Posterior vena cava (tissue), 2 donors: ENCODE data around the gene NSD1. TPM values are rescaled to one million over a fixed set of nuclear protein-coding genes. Genes with fewer than 3 reads are reported as not detected.
"Not testable (repeated sequence)": the region's sequence is repeated elsewhere in the genome, so short reads cannot be mapped to it uniquely, and the experiment has no call there.

Experiments
- DNase-seq: peaks from one replicate; pipeline ENCODE4 v3.0.0-alpha.2; 2020; ENCODE audit warnings: low spot score
- intact Hi-C, 2 donors: fragments of 100-400 bp; cut with DNase I; formaldehyde crosslinking; loops; one replicate each; pipeline versions ENCODE4 v1.14.1 to v1.14.2; 2022 to 2023
- total RNA-seq, 2 donors: library from RNA; stranded (reverse); fragmentation: NEBNext Ultra II Directional; extraction: Animal tissue kit (Norgen Biotek cat#: 25700); gene quantifications; one replicate each; pipeline ENCODE4 v1.2.1, GENCODE V29; 2021
- donor health status: DM: yes; HTN: yes; CAD: no.
- donor health status: DM: yes; HTN: yes; CAD: no.

NSD1 gene
- total RNA-seq, 2 donors from 2014 or later: 60.5 to 67.6 TPM

GRCh38 chr5:177142778-177143177, 9.2 kb downstream of the NSD1 start:
- intact Hi-C loops: loop anchor here in 1 of 2 donors (1.0 to 5.0 kb wide), 2 partner anchors 8 to 1995 kb away; no protein-coding TSS in a partner anchor
- DNase-seq: no peak

DNA sequence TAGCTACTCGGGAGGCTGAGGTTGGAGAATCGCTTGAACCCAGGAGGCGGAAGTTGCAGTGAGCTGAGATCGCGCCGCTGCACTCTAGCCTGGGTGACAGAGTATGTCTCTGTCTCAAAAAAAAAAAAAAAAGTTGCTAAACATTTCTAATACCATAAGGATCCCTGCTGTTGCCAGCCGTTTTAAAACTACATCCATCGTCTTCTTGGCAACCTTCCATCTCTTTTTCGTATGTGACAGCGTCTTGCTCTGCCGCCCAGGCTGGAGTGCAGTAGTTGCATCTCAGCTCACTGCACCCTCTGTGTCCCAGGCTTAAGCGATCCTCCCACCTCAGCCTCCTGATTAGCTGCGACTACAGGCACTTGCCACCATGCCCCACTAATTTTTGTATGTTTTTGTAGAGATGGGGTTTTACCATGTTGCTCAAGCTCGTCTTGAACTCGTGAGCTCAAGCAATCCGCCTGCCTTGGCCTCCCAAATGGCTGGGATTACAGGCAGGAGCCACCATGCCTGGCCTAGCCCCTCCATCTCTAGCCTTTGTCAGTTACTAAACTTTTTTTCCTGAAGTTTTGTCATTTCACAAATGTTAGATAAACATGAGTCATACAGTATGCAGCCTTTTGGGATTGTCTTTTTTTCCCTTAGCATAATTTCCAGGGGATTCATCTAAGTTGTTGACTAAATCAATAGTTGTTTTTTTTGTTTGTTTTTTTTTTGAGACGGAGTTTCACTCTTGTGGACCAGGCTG, 13.5 kb downstream of the NSD1 start:
- no peak for DNase-seq
- intact Hi-C loops: no loop called here

DNA sequence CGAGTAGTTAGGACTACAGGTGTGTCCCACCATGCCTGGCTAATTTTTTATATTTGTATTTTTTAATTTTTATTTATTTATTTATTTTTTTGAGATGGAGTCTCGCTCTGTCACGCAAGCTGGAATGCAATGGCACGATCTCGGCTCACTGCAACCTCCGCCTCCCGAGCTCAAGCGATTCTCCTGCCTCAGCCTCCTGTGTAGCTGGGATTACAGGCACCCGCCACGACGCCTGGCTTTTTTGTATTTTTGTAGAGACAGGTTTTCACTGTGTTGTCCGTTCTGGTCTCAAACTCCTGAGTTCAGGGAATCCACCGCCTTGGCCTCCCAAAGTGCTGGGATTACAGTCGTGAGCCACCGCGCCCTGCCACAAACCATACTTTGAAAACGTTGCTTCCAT, 16.5 kb downstream of the NSD1 start:
- DNase-seq, intact Hi-C loops: not testable (repeated sequence)

- DNase-seq: no peak
- intact Hi-C loops: no loop called here
Observed at GRCh38 chr5:177154003-177154643, 20.6 kb downstream of the NSD1 start.

GRCh38 chr5:177162379-177162778, 28.8 kb downstream of the NSD1 start:
- intact Hi-C loops: no loop called here
- DNase-seq: no peak

DNA sequence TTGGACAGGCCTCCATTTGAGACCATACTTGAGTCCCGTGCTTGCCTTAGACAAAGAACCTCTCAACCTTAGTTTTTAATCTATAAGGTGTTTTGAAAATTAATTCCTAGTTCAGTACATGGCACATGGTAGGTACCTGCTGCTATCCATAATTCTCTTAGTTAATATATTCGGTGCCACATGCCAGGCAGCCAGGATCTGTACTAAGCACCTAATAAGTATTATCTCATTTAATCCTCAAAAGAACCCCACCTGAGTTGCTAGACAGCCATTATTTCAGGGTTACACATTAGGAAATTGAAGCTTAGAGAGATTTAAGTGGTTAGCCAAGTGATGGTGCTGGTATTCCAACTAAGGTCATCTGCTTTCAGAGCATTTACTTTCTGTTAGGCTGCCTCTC, 29.9 kb downstream of the NSD1 start:
- intact Hi-C loops: no loop called here
- no peak for DNase-seq

DNA sequence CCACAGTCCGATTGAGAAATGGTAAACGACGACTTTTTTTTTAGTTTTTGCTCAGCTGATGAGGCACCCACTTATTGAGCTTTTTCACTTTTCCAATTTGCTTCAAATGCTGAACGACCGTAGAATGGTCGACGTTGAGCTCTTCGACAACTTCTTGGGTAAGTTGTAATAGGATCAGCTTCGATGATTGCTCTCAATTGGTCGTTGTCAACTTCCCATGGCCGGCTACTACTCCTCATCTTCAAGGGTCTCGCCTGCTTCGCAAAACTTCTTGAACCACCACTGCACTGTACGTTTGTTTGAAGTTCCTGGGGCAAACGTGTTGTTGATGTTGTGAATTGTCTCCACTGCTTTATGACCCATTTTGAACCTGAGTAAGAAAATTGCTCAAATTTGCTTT, 35.7 kb downstream of the NSD1 start:
- DNase-seq: no peak
- intact Hi-C loops: no loop called here

DNA sequence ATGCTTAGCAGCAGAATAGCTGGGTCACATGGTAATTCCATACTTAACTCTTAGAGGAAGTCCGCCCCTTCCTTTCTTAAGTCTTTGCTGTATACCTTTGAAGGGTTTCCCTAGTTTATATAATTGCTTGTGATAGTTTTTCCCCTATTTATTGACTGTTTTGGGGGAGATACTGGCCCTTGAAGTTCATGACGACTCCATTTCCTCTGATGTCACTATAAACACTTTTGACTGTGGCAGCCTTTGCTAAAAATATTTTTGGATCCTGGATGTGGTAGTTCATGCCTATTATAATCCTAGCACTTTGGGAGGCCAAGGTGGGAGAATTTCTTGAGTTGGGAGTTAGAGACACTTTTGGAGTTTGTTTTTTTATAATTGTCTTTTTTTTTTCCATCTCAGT, 38.4 kb downstream of the NSD1 start:
- intact Hi-C loops: no loop called here
- no peak for DNase-seq

DNA sequence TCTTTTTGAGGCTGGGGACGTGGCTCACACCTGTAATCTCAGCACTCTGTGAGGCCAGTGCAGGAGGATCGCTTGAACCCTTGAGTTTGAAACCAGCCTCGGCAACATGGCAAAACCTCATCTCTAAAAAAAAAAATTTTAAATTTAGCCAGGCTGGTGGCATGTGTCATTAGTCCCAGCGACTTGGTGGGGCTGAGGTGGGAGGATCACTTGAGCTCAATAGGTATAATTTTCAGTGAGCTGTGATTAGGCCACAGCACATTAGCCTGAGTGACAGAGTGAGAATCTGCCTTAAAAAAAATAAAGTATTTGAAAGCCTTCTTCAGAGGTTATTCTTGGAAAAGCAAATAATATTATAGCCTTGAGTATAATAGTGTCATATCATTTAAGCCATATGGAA, 41.8 kb downstream of the NSD1 start:
- intact Hi-C loops: no loop called here
- no peak for DNase-seq

DNA sequence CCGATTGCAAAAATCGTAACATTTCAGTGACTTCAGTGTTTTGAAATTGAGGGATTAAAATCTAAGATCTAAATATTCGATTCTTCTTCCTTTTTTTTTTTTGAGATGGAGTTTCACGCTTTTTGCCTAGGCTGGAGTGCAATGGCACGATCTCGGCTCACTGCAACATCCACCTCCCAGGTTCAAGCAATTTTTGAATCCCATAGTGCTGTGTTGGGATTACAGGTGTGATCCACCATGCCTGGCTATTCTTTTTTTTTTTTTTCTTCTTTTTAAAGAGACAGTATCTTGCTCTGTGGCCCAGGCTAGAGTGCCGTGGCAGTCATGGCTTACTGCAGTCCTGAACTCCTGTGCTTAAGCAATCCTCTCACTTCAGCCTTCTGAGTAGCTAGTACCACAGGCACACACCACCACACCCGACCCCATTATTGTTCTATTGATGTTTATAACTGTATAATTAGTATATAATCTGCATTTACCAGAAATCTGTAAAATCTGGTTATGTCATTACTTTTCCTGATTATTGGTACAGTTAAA, 42.7 kb downstream of the NSD1 start:
- DNase-seq: no peak
- intact Hi-C loops: no loop called here

GRCh38 chr5:177177847-177178437, 44.4 kb downstream of the NSD1 start:
- DNase-seq, intact Hi-C loops: not testable (repeated sequence)

DNA sequence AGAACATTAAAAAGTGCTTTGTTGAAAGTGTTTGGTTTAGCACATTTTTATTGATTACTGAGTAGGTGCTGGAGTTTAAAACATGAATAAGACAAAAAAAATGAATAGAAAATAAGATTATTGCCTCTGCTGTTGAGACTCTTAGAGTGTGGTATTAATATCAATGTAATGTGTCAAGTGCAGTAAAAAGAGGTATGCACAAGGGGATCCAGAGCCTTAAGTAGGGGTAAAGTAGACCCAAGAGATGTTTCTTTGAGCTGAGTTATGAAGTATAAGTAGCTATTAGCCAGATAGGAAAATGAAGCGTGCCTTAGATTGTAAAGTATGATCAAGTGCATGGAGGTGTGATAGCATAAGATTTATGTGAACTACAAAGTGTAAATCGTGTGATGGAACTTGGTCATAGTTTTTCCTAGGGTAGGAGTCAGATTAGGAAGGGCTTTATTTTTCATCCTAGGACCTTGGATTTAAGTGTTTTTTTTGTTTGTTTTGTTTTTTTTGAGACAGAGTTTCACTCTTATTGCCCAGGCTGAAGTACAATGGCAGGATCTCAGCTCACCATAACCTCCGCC, 45.2 kb downstream of the NSD1 start:
- intact Hi-C loops: no loop called here

GRCh38 chr5:177179431-177179830, 45.9 kb downstream of the NSD1 start:
- DNase-seq: no peak
- intact Hi-C loops: no loop called here

More for the DNA sequence above, 45.2 kb downstream of the NSD1 start:
- DNase-seq: no peak

- intact Hi-C loops: no loop called here
- DNase-seq: no peak
Observed at GRCh38 chr5:177183142-177183541, 49.6 kb downstream of the NSD1 start.

GRCh38 chr5:177183766-177184360, 50.3 kb downstream of the NSD1 start:
- DNase-seq: no peak
- intact Hi-C loops: no loop called here

GRCh38 chr5:177185993-177186392, 52.4 kb downstream of the NSD1 start:
- no peak for DNase-seq
- intact Hi-C loops: no loop called here

DNA sequence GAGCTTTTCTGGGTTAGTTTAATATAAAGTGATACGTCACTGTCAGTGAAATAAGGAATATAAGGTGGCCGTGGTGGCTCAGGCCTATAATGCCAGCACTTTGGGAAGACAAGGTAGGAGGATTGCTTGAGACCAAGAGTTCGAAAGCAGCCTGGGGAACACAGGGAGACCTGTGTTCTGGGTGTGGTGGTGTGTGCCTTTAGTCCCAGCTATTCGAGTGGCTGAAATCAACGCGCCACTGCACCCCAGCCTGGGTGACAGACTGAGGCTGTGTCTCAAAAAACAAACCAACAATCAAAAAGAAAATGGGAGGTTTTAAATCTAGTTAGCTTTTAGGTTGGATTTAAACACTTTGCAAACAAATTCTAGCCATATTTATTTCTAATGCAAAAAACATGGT, 53.1 kb downstream of the NSD1 start:
- intact Hi-C loops: no loop called here
- no peak for DNase-seq

GRCh38 chr5:177188775-177189174, 55.2 kb downstream of the NSD1 start:
- intact Hi-C loops: no loop called here
- no peak for DNase-seq

GRCh38 chr5:177189416-177189815, 55.8 kb downstream of the NSD1 start:
- intact Hi-C loops: no loop called here
- no peak for DNase-seq

DNA sequence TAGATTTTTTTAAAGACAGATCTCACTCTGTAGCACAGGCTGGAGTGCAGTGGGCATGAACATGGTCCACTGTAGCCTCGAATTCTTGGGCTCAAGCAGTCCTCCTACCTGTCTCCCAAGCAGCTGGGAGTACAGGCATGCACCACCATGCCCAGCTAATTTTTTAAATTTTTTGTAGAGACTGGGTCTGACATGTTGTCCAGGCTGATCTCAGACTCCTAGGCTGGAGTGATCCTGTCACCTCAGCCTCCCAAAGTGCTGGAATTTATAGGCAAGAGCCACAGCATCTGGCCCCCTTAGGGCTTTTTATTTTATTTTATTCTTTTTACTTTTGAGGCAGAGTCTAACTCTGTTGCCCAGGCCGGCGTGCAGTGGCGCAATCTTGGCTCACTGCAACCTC, 56.4 kb downstream of the NSD1 start:
- intact Hi-C loops: no loop called here
- no peak for DNase-seq
